ENCODE results near the gene D2HGDH. TPM values are rescaled to one million over a fixed set of nuclear protein-coding genes. Genes with fewer than 3 reads are reported as not detected.

D2HGDH gene
- polyA plus RNA-seq, 4 donors = 27.3 to 59.6 (median 41.1) TPM

- no peak for DNase-seq (ENCODE audit: low read depth in 4 of 4, low spot score in 2 of 4)
These were observed 33.2 kb downstream of the D2HGDH start for GRCh38 chr2:241767464-241768250.

- no peak for DNase-seq (ENCODE audit: low read depth in 4 of 4, low spot score in 2 of 4)
These were observed 33.9 kb downstream of the D2HGDH start for GRCh38 chr2:241768251-241768711.

DNA sequence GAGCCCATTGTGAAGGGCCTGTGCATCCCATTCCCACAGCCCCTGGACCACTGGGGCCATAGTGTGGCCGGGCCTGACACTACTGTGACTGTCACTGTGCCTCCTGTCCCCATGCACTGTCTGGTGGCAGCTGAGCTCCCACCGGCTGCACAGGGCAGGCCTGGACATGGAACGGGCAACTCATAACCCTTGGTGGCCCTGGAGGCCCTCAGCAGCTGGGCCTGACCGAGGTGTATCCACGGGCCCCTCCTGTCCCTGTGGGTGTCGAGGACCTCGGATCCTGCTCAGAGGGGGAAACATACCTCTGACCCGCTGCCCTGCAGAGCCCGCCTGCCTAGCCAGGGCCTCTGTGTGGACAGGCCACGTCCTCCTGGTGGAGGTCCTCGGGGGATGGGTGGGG is 34.4 kb downstream of the D2HGDH start:
- no peak for DNase-seq (ENCODE audit: low read depth in 4 of 4, low spot score in 2 of 4)

DNA sequence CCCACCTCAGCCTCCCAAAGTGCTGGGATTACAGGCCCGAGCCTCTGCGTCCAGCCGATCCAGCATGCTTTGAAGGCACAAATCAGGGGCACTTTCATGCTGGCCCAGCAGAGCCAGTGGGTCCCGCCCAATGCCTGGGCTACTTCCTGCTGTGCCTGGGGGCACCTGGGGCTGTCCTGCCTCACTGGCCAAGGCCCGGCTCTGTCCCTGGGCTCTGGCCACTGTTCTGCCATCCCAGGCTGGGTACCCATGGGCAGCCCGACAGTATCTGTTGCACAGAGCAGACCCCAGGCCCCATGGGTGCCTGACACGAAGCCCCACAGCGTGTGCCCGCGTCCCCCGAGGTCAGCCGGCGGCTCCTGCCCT is 35.4 kb downstream of the D2HGDH start:
- DNase-seq (ENCODE audit: low read depth in 4 of 4, low spot score in 2 of 4) = no peak

DNA sequence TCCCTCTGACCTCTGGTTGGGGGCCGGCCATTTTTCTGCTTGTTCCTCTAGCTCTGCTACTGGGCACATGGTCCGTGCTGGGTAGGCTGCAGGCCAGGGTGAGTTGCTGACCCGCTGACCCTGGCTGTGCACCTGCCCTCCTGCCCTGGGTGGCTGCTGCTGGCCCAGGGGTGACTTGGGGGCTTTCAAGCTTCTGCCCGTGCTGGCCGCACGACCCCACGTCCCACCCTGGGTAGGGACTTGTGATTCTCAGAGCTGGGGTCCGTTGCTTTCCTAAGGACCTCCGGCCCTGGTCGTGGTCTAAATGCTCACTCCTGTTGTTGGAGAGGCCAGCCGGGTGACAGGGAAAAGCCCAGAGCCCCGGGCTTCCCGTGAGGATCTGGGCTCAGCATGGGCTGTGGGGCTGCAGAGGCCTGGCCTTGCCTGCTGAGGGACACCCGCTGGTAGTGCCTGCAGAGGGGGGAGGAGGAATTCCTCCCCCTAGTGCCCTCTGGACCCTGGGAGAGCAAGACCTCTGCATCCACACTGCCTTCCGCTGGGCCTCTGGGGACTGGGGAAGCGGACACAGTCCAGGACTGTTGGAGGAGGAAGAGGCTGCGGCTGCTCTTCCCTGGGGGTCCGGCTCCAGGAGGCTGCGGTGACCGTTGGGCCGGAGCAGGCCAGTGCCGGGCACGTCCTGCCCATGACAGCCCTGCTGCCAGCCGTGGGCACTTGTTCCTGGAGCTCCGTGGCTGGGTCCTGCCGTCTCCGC is 35.9 kb downstream of the D2HGDH start:
- DNase-seq (ENCODE audit: low read depth in 4 of 4, low spot score in 2 of 4) = no peak

GRCh38 chr2:241770936-241771285 is 36.5 kb downstream of the D2HGDH start:
- no peak for DNase-seq (ENCODE audit: low read depth in 4 of 4, low spot score in 2 of 4)

DNA sequence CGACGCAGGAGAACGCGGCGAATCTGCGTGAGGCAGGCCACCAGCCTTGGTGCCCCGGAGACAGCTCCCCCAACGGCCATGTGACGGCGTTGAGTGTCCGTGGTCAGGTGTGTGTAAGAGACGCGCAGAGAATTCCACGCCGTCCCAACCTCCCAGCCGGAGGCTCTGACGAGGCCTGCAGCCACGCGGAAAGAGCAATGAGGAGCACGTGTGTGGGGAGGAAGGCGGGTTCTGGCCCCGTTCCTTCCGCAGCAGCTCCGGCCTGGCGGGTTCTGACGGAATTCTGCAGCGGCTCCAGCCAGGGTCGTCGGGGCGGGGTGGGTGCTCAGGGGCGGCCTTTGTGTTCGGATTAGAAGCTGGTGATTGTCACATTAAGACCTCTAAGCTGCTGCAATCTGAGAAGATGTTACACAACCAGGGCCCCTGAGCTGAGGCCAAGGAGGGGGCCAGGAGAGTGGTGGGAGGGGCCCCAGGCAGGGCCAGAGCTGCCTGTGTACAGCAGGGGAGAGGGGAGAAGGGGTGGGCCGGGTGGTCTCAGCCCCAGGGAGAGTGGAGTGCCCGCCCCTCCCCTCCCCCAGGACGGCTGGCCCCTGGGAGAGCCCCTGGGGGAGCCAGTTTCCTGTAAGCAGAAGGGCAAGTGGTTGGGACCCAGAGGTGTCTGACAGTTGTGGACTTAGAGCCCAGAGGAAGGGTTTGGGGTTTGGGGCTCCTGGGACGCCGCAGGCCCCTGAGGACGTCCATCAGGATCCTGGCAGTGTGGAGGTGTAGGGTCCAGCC is 37.0 kb downstream of the D2HGDH start:
- DNase-seq (ENCODE audit: low read depth in 4 of 4, low spot score in 2 of 4) = no peak

DNA sequence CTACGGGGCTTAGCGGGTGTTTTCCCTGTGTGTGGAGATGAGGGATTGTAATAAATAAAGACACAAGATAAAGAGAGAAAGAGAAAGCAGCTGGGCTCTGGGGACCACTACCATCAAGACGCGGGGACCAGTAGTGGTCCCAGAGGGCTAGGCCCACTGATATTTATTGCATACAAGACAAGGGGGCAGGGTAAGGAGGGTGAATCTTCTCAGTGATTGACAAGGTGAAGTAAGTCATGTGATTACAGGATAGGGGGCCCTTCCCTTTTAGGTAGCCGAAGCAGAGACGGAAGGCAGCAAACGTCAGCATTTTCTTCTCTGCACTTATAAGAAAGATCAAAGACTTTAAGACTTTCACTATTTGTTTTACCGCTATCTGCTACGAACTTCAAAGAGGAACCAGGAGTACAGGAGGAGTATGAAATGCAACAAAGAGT is 37.7 kb downstream of the D2HGDH start:
- no peak for DNase-seq (ENCODE audit: low read depth in 4 of 4, low spot score in 2 of 4)

DNA sequence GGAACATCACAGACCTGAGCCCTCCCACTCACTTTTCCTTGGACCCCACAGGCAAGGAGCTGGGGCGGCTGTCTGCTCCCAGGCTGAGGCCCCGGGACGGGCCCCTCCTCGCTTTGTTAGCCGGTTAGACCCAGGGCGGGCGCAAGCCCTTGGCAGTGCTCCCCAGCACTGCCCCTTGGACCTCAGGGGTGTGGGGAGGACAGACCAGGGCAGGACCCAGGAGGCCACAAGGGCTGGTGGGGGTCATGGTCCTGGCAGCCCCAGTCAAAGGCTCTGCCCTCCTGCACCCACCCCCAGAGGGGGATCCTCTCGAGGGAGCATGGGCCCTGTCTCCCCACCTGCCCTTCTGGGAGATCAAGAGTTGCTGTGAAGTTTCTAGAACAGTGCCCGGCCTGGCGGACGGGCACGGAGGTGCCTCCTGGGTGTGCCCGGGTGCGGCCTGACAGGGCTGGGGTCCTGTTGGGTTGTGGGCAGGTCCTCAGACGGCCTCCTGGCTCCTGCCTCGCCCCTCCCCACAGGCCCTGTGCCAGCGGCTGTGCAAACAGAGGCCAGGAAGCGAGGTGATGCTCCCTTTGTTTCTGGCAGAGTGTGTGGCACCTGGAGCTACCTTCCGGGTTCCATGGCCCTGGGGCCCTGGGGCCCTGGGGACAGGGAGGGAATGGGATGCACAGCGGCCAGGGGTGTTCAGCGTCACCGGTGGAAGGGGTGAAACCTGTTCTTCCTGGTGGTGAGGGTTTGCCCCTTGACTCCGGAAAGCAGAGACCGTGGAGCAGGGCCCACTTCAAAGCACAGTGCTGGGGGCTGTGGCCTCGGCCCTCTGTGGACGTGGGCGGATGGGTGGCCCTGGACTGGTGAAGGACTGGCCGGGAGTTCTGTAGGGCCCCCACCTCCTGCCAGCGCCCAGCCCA is 39.3 kb downstream of the D2HGDH start:
- no peak for DNase-seq (ENCODE audit: low read depth in 4 of 4, low spot score in 2 of 4)

GRCh38 chr2:241774419-241775222 is 40.2 kb downstream of the D2HGDH start:
- DNase-seq (ENCODE audit: low read depth in 4 of 4, low spot score in 2 of 4) = no peak

GRCh38 chr2:241775223-241776177 is 41.1 kb downstream of the D2HGDH start:
- no peak for DNase-seq (ENCODE audit: low read depth in 4 of 4, low spot score in 2 of 4)

DNA sequence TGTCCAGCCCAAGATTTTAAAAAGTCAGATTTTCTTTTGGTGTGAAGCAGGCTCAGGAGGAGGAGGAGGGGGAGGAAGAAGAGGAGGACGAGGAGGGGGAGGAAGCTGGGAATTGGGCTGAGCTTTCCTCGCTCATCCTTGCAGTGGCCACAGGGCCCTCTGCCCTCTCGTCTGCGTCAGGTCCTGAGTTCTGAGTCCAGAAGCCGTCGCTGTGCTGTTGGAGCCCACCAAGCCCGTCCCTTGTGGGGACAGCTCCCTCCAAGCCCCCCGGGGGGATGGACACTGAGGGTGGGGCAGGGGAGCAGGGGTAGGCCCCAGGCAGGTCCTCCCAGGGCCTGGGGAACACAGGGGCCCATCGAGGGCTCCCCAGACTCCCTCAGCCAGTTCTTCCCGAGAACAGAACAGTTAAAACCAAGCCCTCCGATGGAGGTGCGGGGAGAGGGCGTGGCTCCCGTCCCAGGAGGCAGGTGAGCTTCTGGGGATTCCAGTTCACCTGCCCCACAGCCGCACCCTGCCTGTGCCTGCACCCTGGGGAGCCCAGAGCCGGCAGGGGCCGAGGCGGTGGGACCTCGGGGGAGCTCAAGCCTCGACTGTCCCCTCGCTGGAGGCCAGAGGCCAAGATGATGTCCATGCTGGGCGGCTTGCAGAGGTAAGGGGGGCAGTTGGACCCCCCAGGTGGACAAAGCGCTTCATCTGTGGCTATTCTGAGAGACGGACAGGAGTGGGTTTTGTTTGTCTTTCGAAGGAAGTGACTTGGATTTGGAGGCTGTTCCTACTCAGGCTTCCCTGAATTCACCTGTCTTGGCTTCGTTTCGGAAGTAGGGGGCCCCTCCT is 42.1 kb downstream of the D2HGDH start, which contains the start of gene GAL3ST2:
TSS of gene GAL3ST2 (plus strand) at position 487 of the 834 bp plus-strand sequence. CDS start at position 621, 134 bp downstream.
- no peak for DNase-seq (ENCODE audit: low read depth in 4 of 4, low spot score in 2 of 4)

DNA sequence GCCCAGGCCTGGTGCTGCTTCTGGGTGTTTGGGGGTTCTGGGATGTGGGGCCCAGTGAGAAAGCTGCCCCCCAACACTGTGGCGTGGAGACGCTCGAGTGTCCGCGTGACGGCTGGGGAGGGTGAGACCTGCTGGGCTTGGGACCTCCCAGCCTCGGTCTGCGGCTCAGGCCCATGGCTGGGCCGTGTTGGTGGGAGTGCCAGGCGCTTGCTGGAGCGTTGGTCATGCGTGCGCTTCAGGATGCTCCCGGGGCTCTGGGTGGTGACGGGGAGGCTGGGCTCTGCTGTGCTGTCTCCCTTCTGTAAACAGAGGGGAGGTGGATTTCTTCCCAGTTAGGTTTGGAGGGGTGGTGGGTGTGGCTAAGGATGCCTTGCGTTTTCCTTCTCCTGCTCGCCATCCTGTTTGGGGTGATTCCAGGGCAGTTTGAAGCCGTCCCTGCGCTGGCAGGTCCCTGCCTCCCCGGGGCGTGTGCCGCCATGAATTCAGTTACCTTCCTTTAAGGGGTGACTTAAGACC is 42.8 kb downstream of the D2HGDH start:
- no peak for DNase-seq (ENCODE audit: low read depth in 4 of 4, low spot score in 2 of 4)

DNA sequence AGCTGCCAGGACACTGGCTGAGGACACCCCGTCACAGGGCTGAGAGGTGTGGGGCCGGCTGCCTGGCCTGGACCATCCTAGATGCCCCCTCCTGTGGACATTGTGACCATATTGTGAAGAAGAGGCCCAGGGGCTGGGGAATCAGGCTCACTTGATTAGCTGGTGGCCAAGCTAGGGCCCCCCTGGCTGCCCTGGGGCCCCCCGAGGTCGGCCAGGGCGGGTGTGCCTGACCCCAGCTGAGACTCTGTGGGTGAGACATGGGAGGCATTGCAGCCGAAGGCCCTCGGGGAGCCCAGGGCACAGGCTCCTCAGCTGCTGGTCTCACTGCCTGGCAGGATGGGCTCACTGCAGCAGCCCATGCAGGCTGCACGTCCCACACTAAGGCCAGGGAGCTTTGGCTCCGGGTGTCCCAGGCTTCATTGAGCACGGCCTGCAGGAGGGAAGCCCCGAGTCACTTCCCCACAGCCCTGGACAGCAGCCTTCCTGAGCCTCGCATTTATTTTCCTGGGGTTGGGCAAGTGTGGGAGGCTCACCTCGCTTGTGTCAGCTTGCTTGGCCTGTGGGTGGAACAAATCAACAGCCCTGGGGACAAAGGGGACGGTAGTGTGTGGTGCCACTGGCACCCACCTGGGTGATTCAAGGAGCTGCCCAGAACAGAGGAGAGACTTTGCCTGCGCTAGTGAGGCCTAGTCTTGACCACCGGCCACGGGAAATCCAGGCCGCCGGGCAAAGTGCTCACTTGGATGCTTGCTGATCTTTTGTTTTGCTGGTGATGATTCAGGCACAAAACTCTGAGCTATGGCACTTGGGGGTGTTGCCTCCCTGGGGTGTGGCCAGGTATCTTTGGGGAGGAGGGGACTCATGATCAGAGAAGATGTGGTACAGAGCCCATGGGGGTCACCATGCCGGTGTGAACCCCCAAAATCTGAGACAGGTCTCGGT is 43.5 kb downstream of the D2HGDH start:
- no peak for DNase-seq (ENCODE audit: low read depth in 4 of 4, low spot score in 2 of 4)

DNA sequence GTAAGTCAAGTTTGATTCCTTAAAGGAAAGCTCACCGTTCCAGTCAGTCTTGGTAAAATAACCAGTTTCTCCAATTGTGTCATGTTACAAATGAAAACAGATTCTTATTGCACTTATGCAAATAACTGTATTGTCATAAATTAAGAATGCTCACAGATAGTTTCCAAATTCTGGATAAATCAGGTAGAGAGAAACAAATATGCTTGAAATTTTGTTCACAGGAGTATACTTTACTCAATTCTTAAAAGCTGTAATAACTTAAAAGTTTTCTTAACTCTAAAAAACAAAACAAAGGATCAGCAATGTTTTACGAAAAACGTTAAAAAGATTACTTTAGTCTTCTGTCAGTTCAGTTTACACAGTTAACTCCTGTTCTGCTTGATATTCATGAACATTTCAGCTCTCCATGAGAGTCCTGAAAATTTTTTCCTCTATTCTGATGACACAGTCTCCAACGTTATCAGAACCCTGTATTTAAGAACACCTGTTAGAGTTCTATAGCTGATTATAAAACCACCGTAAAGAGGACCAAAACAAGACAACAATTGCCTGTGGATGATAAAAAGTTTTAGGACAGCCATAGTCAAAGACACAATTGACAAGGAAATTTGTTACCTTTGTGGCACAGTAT is 46.6 kb downstream of the D2HGDH start:
- no peak for DNase-seq (ENCODE audit: low read depth in 4 of 4, low spot score in 2 of 4)

All from left renal cortex interstitium (tissue), 4 donors.